UCSD-AML1 (cell line): ENCODE data around the gene SPATA31E1.

Experiments used
- DNase-seq: peaks from one replicate; lab custom pipeline; 2025; ENCODE audit not compliant: unreplicated experiment; lab: John Stamatoyannopoulos, UW

SPATA31E1 gene

DNA sequence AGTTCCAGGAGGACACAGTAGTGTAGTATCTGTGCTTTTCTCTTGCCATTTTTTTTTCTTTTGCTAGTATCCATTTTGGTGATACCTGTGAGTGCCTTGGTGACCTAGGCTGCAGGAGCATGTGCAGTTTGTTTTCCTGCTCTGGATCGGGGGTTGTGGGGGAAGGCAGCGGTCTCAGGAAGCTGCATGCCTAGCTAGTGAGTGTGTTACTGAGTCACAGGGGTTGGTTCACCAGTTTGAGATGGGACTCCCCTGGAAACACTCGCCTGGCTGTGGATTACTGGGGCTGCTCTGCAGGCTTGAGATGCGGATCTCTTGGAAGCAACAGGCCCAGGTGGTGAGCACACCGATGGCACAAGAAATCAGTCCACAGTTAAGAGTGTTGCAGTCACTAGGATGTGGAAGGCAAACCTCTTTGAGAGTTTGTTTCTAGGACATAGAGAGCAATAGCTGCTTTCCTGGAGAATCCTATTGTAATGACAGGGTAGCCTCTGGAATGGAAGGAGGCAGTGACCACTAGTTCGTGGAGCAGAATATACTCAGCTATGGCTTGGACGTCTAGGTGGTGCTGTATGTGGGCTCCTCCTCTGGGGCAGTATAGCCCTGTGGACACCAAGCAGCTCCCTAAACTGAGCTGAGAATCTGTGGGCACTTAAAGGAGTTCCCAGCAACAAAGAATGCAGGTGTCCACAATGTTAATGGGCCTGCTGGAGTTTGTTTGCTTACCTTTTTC, 20.0 kb upstream of the SPATA31E1 start:
- no peak for DNase-seq

GRCh38 chr9:87863882-87864465, 18.7 kb upstream of the SPATA31E1 start:
- DNase-seq: no peak

DNA sequence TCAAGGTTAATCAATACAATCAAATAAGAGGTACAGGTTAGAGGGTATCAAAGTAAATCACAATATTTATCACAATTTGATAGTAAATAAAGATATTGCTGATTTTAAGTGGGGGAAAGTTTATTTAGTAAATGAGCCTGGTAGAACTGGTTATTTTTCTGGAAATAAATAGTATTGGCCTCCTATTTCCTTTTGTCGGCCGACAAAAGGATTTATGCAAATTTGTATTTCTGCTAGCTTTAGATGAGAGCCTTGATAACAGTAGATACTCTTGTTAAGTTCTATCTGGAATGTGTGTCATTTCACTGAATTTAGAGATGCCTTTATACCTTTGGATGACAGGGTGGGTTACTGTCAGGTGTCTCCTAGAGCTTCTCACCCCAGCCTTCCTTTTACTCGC, 17.8 kb upstream of the SPATA31E1 start:
- DNase-seq: no peak

- no peak for DNase-seq
Measured at GRCh38 chr9:87865626-87866025, 17.1 kb upstream of the SPATA31E1 start.

DNA sequence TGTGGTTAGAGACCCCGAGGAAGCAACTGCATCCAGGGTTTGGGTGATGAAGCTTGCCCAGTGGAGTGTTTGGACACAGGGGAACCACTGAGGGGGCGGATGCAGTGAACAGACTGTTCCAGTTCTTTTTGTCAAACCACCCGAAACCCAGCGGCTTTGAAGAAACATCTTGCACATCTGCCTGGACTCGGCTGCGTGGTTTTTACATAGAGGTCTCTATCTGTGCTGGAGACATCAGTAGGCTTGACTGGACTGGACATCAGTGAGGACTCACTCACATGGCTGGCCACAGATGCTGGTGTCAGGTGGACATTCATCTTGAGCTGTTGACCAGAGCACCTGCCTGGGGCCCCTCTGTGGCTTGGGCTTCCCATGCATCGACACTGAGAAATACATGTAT, 15.3 kb upstream of the SPATA31E1 start:
- no peak for DNase-seq

GRCh38 chr9:87868175-87868574, 14.5 kb upstream of the SPATA31E1 start:
- DNase-seq: no peak

- no peak for DNase-seq
Measured at GRCh38 chr9:87868635-87869034, 14.0 kb upstream of the SPATA31E1 start.

DNA sequence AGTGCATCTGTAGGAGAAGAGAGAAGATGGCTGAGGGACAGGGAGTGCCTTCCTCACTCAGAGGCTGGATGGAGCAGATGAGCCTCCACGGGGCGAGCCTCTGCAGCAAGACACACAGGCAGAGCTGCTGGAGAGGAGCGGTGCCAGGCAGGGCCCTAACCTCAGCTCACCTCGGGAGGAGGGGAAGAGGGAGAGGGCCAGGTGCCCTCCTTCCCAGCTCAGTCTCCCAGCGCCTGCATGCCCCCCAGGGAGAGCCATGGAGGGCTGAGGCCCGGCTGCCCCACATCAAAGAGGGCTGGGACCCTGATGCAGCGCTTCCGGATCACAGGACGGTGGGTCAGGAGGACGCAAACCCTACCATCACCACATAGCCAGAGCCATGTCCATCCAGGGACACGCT, 13.6 kb upstream of the SPATA31E1 start:
- DNase-seq: no peak

GRCh38 chr9:87871425-87872078, 11.1 kb upstream of the SPATA31E1 start:
- no peak for DNase-seq

DNA sequence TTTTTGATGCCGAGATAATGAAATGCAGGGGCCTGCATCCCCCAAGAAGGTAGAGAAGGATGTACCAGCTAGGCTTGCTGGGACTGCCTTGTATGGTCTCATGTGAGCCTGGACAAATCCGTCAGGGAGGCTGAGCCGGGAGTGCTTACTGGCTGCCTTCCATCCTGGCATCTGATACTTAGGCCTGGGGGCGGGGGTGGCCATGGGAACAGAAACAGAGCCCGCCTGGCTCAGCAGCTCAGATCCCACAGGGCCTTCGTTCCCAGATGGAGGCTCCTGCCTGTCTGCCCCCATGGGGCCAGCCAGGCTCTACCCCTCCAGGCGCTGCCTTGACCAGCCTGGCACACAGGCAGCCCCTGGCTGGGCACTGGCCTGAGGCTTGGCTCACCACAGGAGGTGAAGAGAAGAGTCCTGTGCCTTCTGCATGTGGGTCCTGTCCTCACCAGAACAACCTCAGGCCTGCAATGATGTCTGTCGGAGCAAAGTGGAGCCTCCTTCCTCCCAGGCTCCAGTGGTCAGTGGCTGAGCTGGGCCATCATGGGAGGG, 10.5 kb upstream of the SPATA31E1 start:
- no peak for DNase-seq

DNA sequence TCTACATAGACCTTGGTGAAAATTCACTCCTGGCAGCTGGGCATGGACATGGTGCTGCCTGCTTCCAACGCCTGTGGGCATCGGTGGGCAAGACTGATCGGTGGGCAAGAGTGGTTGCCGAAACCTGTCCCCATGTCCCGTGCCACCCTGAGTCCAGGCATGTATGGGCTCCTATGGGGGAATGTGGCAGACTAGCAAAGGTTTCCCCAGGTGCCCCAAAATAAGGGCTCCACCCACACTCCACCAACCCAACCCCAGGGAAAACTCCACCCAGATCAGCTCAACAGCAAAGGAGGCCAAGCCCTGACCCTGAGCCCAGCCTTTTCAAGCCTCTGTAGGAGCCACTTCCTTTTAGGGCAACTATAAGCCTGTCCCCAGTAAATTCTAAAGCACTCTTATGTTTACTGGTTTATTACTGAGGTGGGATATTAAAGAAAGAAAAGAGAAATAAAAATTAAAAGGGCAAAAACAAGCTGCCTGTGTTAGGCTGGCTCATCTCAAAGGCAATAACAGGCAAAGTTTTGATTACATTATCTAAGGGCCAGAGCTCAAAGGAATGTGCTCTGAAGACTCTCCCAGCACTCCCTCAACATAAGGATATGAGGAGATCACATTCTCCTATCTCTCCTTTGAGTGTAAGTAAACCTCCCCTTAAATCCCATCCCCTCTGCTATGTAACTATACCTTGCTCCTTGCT, 8.9 kb upstream of the SPATA31E1 start:
- no peak for DNase-seq

GRCh38 chr9:87874304-87874623, 8.4 kb upstream of the SPATA31E1 start:
- no peak for DNase-seq

DNA sequence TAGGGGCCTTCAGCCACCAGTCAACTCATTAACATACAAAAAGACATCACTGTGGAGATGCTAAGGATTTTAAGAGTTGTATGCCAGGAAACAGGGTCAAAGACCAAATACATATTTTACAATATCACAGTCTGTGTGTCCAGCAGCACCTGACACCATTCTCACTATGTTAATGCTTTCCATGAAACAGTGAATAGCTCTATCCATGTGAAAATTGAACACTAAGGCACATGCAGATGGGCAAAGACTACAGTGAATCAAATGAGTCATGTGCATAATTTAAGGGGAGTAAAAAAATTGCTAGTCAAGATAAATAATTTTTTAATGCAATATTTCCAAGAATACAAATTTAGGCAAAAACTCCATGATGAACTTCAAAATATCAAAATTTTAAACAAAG, 7.6 kb upstream of the SPATA31E1 start:
- no peak for DNase-seq

DNA sequence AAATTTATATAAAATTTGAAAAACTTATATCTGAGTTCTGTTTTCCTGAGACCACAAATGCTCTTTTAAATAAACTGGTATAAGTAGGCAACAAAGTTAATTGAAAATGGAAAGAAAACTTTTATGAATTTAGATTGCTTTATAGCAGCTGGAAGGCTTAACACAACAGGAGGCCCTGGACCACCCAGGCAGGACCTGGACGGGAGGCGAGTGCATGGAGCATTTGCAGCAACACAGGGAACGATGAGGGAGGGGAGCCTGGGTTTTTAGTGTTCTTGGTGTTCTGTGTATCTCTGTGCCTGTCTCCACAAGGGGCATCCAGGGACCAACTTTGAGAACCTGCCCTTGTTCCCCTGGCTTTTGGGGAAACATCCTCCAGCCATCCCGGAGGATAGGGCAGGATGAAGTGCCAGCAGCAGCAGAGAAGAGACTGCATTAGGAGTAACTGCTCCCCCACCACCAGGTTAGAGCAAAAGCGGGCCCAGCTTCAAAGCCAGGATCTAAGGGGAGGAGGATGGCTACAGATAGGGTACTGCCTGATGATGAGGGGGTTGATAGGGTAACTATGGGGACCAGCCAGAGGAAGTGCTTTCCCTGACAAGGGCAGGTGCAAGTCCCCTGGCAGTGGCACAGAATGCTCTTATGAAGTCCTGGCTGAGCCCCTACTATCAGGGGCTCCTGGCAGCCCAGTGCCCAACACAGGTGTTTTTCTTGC, 6.7 kb upstream of the SPATA31E1 start:
- DNase-seq: no peak

- no peak for DNase-seq
Measured at GRCh38 chr9:87876708-87877107, 6.0 kb upstream of the SPATA31E1 start.

- DNase-seq: no peak
Measured at GRCh38 chr9:87878989-87879511, 3.6 kb upstream of the SPATA31E1 start.

- DNase-seq: no peak
Measured at GRCh38 chr9:87880116-87880515, 2.6 kb upstream of the SPATA31E1 start.

DNA sequence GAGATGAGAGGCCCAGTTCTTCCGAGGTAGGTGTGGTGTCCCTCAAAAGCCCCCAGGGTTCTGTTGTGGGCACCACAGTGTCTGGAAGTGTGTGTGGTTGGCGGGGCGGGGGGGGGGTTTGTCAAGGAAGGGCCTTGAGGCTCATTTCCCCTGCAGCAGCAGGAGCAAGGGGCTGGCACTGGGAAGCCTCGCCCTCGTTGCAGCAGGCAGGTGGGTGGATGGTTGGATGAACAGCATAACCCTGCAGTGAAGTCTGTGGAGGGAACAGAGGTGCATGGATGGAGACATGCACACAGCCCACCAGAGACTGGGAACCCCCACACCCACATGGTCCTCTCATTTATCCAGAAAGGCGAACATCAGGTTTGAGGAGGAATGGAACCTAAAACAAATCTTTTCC, 2.0 kb upstream of the SPATA31E1 start:
- DNase-seq: no peak

DNA sequence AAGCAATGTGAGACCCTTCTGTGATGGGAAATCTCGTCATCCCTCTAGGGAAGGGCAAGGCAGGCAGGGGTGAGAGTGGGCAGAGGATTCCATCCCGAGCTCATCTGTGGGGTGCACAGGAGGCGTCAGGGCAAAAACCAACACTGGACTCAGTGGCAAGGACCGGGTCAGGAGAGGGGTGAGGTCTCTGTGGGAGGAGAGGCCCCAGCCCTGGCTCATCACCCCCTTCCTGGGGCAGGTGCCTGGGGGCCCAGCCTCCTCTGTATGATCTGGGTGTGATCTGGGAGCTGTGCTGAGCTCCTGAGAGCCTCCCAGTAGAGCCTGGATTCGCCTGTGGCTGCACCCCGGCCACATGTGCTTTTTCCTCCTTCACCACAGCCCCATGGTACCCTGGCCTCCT, 597 bp downstream of the SPATA31E1 start:
- DNase-seq: no peak

DNA sequence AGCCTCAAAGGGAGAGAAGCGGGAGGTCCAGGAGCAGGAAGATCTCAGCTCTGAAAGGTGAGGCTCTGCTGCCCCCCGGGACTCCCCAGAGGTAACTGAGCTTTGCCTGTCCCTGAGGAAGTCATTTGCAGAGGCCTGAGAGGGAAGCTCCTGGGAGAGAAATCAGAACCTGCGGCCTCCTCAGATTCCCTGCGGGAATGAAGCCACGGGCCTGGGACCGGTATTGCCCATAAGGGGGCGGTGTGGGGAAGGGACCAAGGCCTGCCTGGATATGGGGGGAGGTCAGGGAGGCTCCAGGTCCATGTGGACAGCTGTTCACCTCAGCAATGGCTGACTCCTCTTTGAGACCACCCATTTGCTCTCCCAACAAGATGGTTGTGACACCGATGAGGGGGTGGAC, 1.3 kb downstream of the SPATA31E1 start:
- DNase-seq: no peak
